NCI-H510A treated with DMSO at 0.1 percent for 48 hours (cell line): ENCODE results near the gene CMTR2.

Source experiments
- DNase-seq: peaks from one replicate; lab custom pipeline; 2025; lab: John Stamatoyannopoulos, UW

CMTR2 gene

DNA sequence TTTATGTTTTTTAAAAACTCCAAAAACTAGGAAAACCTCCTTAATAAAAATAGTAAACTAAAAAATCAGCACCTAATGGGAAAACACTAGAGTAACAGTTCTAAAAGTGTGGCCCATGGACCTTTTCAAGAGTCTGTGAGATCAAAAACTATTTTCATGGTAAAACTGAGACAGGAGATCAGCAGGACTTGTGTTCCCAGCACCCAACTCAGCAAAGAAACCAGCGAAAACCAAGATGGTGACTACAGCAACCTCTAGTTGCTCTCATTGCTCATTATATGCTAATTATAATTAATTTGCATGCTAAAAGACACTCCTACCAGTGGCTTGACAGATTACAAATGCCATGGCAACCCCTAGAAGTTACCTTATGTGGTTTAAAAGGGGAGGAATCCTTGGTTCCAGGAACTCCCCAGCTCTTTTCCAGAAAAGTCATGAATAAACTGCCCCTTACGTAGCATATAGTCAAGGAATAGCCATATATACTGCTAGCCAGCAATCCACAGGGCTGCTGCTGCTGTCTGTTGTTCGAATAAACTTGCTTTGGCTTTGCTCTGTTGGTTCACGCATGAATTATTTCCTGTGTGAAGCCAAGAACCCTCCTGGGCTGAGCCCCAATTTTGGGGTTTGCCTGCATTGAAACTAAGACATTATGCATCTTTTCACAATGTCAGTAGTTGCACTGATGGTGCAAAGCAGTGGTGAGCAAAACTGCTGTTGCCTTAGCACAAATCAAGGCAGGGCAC, 12.4 kb downstream of the CMTR2 start:
- no peak for DNase-seq

- DNase-seq: no peak
These were observed 15.8 kb downstream of the CMTR2 start for GRCh38 chr16:71273384-71273783.

GRCh38 chr16:71264299-71264698, 24.9 kb downstream of the CMTR2 start:
- DNase-seq: no peak

- DNase-seq: no peak
These were observed 25.6 kb downstream of the CMTR2 start for GRCh38 chr16:71263582-71263981.

DNA sequence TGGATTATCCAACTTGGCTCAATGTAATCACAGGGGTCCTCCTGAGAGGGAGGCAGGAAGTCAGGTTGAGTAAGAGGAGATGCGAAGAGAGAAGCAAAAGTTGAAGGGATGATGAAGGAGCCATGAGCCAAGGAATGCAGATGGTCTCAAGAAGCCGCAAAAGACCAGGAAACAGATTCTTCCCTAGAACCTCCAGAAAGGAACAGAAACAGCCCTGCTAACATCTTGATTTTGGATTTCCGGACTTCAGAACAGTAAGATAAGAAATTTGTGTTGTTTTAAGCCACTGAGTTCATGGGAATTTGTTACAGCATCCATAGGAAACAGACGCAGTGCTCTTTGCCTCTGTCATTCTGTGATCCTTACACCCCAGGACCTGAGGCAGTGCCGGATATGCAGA, 26.8 kb downstream of the CMTR2 start:
- no peak for DNase-seq

GRCh38 chr16:71260995-71261394, 28.2 kb downstream of the CMTR2 start:
- DNase-seq: no peak

- DNase-seq: no peak
These were observed 30.1 kb downstream of the CMTR2 start for GRCh38 chr16:71259086-71259485.

GRCh38 chr16:71258372-71258771, 30.8 kb downstream of the CMTR2 start:
- no peak for DNase-seq

DNA sequence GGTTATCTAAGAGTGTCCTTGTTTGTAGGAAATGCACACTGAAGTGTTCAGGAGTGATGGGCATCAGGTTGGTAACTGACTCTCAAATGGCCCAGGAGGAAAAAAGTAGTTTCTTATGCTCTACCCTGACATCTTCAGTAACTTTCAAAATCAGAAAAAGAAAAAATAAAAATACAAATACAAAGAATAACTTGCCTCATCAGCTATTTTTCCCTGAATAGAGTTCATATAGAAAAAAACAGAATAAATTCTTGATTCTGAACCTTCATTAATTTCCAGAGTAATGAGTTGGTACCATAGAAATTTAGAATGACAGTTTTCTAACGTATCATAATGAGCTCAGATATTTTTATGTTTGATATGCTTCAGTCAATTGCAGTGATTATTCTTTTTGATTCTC, 31.4 kb downstream of the CMTR2 start:
- DNase-seq: no peak

DNA sequence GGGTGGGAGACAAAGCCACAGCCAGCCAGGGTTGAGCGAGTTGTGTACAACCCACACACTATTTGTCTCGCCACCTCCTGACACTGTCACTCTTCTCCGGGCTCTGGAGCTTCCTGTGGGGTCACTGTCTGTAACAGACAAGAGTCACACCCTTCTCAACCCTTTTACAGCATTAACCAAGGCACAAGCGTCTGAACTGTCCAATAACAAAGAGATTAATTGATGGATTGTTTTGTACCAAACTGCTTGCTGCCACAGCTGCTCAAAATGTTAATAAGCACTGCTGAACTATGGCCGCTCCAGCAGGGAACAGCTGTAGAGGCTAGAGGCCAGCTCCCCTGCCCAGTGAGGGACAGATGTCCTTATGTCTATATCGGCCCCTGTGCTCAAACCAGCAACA, 33.5 kb downstream of the CMTR2 start:
- no peak for DNase-seq

DNA sequence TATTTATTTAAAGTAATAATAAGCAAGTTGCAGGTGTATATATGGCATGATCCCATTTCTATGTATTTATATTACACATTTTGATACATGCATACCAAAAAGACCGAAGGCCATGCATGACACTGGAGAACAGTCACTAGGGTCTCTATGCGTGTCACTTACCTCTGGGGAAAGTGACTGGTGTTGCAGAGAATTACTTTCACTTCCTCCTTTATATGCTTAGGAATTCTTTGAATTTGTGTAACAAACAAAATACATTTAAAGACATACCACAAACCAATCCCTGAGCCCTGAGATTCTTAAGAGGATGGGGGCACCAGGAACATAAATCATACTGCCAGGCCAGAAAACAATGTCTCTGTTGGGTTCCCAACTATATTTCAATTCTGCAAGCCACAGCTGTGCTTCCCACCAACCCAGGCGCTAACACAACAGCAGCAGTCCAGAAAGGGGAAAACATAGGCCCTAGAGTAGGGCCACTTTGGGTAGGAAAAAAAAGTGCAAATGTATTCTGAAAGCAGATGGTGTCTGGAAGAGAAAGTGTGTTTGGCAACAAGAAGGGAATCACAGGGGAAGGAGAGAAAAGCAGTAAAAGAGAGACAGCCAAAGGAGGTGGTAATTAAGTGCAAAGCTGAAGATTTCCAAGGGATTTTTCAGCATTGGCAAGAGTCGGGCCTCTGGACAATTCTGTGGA, 34.2 kb downstream of the CMTR2 start:
- no peak for DNase-seq

- no peak for DNase-seq
These were observed 38.6 kb downstream of the CMTR2 start for GRCh38 chr16:71250461-71251235.

- DNase-seq: no peak
These were observed 39.8 kb downstream of the CMTR2 start for GRCh38 chr16:71249399-71249798.

DNA sequence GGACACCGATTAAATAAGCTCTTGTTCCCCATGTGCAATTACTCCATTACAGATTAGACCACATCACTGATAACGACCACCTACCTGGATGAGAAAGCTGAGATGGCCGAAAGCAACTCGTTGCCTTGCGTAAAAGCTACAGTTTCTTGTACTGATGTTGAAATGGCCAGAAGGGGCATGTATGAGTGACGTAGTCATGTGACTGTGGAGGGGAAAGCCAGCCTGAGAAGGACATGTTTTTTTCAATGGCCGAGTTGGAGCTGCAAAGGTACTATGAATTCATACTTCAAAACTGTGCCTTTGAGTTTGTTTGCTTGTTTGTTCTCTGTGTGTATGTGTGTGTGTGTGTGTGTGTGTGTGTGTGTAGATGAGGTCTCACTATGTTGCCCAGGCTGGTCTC, 41.7 kb downstream of the CMTR2 start:
- no peak for DNase-seq

GRCh38 chr16:71246309-71246708, 42.9 kb downstream of the CMTR2 start:
- DNase-seq: no peak

GRCh38 chr16:71244521-71244920, 44.7 kb downstream of the CMTR2 start:
- DNase-seq: no peak

GRCh38 chr16:71242601-71243000, 46.6 kb downstream of the CMTR2 start:
- DNase-seq: no peak

- DNase-seq: no peak
These were observed 47.2 kb downstream of the CMTR2 start for GRCh38 chr16:71242036-71242435.
